Stomach (tissue), 19 donors: ENCODE measurements around the gene ORAI3. TPM values are rescaled to one million over a fixed set of nuclear protein-coding genes. Genes with fewer than 3 reads are reported as not detected.
A peak's percentile ranks its signal among the peaks of the same experiment; 100 is the strongest.

Experiments
- DNase-seq, 2 donors: peaks; one replicate each; pipeline versions ENCODE4 v3.0.0 to v3.0.0-alpha.2; 2013 to 2019
- H3K27ac ChIP-seq, 5 donors: fragments of 200-600 bp in 4 of 5; sonication (generic) in 4 of 5; one replicate each; pipeline ENCODE4 v1.5.1; 2013 to 2019; ENCODE audit warnings: mild to moderate bottlenecking in 1 of 5, moderate library complexity in 1 of 5
- H3K27me3 ChIP-seq, 3 donors: fragments of 200-600 bp; sonication (generic); one replicate each; pipeline ENCODE4 v1.5.1; 2017 to 2019; ENCODE audit warnings: mixed run types in 1 of 3
- H3K36me3 ChIP-seq, 4 donors: fragments of 200-600 bp; sonication (generic); 1 replicate in 3 of 4; 2 replicates in 1 of 4; pipeline ENCODE4 v1.5.1; 2016 to 2019
- H3K4me1 ChIP-seq, 4 donors: fragments of 200-600 bp; sonication (generic); one replicate each; pipeline ENCODE4 v1.5.1; 2016 to 2019
- H3K4me3 ChIP-seq, 4 donors: fragments of 200-600 bp; sonication (generic) in 3 of 4; one replicate each; pipeline ENCODE4 v1.5.1; 2016 to 2019; ENCODE audit warnings: mild to moderate bottlenecking in 1 of 4
- H3K9me3 ChIP-seq, 4 donors: fragments of 200-600 bp; sonication (generic); one replicate each; pipeline ENCODE4 v1.5.1; 2016 to 2019
- EP300 ChIP-seq: sonication (generic); formaldehyde crosslinking; IDR thresholded peaks from one replicate; pipeline ENCODE4 v1.6.1; 2017; ENCODE audit warnings: antibody characterized with exemption
- POLR2A ChIP-seq, 4 donors: fragments of 450-650 bp; IDR thresholded peaks; one replicate each; pipeline ENCODE4 v1.6.1; 2016; ENCODE audit warnings: antibody characterized with exemption in 4 of 4, control low read depth in 2 of 4, mild to moderate bottlenecking in 1 of 4, moderate library complexity in 1 of 4
- POLR2AphosphoS5 ChIP-seq, 3 donors: sonication (generic); formaldehyde crosslinking; IDR thresholded peaks; one replicate each; pipeline ENCODE4 v1.6.1; 2016; ENCODE audit warnings: antibody characterized with exemption in 3 of 3
- WGBS, 5 donors: extraction: QIAGEN DNeasy Blood & Tissue Kit in 3 of 5; methylation state at CpG; one replicate each; pipeline versions ENCODE4 v1.1.5 to v1.1.7; 2013 to 2018; 5-methylcytosine and 5-hydroxymethylcytosine counted together
- intact Hi-C: fragments of 100-400 bp; cut with DNase I; formaldehyde crosslinking; loops from one replicate; pipeline ENCODE4 v1.15.1; 2023; ENCODE audit warnings: low total_unique reads
- long read RNA-seq, 10 donors: transcript quantifications; one replicate each; lab custom pipeline, GENCODE V29; 2026
- polyA plus RNA-seq, 3 donors: library from polyadenylated mRNA; stranded (reverse); fragments of 200-250 nt; gene quantifications; one replicate each; pipeline ENCODE4 v1.2.3, GENCODE V29; 2013
- total RNA-seq, 5 donors: library from RNA; depleted of rRNA; stranded (reverse); fragments of >200 nt; gene quantifications; one replicate each; pipeline versions ENCODE4 v1.1.0 to v1.2.3, GENCODE V29; 2014 to 2016
- TF ChIP-seq, protein P1 (sequence below), 7 experiments: fragments of 450-650 bp in 4 of 7; fragments of 200-600 bp in 3 of 7; sonication (generic) in 3 of 7; IDR thresholded peaks; one replicate each; pipeline ENCODE4 v1.5.1; 2016 to 2019; ENCODE audit warnings: antibody characterized with exemption in 7 of 7, control low read depth in 2 of 7, mild to moderate bottlenecking in 1 of 7
- donor health status: healthy with polysubstance abuse.
- donor health status: Bipolar disorder and iron deficiency.
- donor health status: healthy.

The ORAI3 gene
- total RNA-seq (10 to 100 TPM in 2 of 5 donors, 1 to 10 TPM in 2, not detected in 1; 6.7 to 14.0 (median 11.2) TPM), polyA plus RNA-seq (10 to 100 TPM in 2 of 3 donors, 1 to 10 TPM in 1; 7.8 to 26.0 (median 10.5) TPM)
- long read RNA-seq, donor 1, partial matches to known transcripts, result 0 of 4 reads
- long read RNA-seq, donor 1, other reads (novel, unspliced or antisense), result 0 of 4 reads
- long read RNA-seq, donor 2, partial matches to known transcripts, result 15 of 19 reads
- long read RNA-seq, donor 2, other reads (novel, unspliced or antisense), result 0 of 19 reads
- long read RNA-seq, donor 3, partial matches to known transcripts, result 0 of 3 reads
- long read RNA-seq, donor 3, other reads (novel, unspliced or antisense), result 0 of 3 reads
- long read RNA-seq, donor 4, partial matches to known transcripts, result 0 of 1 reads
- long read RNA-seq, donor 4, other reads (novel, unspliced or antisense), result 0 of 1 reads
- long read RNA-seq, donor 5, transcript ORAI3-201 (2 exons, 2,206 nt), result major isoform, 8 of 10 reads
- long read RNA-seq, donor 5, partial matches to known transcripts, result 0 of 10 reads
- long read RNA-seq, donor 5, other reads (novel, unspliced or antisense), result 0 of 10 reads
- long read RNA-seq, donor 6, transcript ORAI3-201 (2 exons, 2,206 nt), result major isoform, 10 of 10 reads
- long read RNA-seq, donor 6, partial matches to known transcripts, result 0 of 10 reads
- long read RNA-seq, donor 6, other reads (novel, unspliced or antisense), result 0 of 10 reads
- long read RNA-seq, donor 7, transcript ORAI3-201 (2 exons, 2,206 nt), result major isoform, 11 of 12 reads
- long read RNA-seq, donor 7, partial matches to known transcripts, result 0 of 12 reads
- long read RNA-seq, donor 7, other reads (novel, unspliced or antisense), result 0 of 12 reads
- long read RNA-seq, donor 8, partial matches to known transcripts, result 0 of 4 reads
- long read RNA-seq, donor 8, other reads (novel, unspliced or antisense), result 0 of 4 reads
- long read RNA-seq, donor 9, partial matches to known transcripts, result 0 of 2 reads
- long read RNA-seq, donor 9, other reads (novel, unspliced or antisense), result 0 of 2 reads
- long read RNA-seq, donor 10, partial matches to known transcripts, result 0 of 5 reads
- long read RNA-seq, donor 10, other reads (novel, unspliced or antisense), result 0 of 5 reads

DNA sequence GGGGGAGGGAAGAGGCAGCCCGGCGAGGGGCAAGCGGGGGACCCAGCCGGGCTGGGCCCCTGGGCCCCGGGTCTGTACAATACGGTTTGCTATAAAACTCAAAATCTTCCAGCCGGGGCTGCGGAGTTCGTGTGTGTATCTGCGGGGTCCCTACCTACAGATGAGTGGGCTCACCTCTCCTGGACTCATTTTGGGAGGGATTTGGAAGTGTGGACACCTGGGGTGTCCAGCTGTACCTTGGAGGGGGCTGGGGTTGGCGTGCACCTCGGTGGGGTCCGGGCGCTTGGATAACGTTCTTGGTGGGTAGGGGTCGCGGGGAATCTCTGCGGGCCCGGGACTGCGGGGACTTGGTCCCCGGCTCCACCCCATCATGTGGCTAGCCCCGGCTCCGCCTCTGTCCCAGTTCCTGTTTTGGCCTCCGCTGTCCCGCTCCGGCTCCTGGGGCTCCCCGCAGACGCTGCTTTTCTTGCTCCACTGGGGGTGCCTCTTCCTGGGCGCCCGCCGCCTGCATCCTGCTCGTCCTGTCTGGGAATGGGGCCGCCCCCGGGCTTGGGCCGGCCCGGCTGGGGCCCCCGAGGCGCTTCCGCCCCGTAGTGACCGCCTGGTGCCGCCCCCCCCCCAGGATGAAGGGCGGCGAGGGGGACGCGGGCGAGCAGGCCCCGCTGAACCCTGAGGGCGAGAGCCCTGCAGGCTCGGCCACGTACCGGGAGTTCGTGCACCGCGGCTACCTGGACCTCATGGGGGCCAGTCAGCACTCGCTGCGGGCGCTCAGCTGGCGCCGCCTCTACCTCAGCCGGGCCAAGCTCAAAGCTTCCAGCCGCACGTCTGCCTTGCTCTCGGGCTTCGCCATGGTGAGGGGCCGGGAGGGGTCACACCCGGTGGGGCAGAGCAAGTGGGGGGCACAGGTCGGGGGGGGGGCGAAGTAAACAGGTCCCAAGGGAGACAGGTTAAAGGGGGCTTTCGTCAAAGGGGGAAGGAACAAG is at the start of gene ORAI3:
Gene ORAI3 (plus strand): TSS at position 402 of the 983 bp plus-strand sequence. CDS start 222 bp downstream, at position 624.
- peak; percentile 77 to 90 for DNase-seq
- H3K4me3 ChIP-seq, result peak within 1 kb of the TSS; percentile 69 to 88 (median 83)
- H3K4me1 ChIP-seq, result peaks cover 28 to 59% (median 56%) of the 10 kb centered on the region in 4 donors
- H3K27me3 ChIP-seq, result no peaks in the 10 kb centered on the region
- TF ChIP-seq POLR2AphosphoS5 (IDR thresholded peaks at IDR 0.05) (peak; percentile 10 to 56 (median 42)), EP300 (no peak)
- peaks cover 0 to 35% (median 31%) of the 10 kb centered on the region in 4 donors for H3K36me3 ChIP-seq
- intact Hi-C loops, result no loop called here
- H3K27ac ChIP-seq, result peak within 1 kb of the TSS; percentile 89 to 96 (median 92)
- 0 to 1% (median 1%) methylated on average over 18 to 70 of the region's 70 CpGs for WGBS, 5 donors
- no peaks in the 10 kb centered on the region for H3K9me3 ChIP-seq

DNA sequence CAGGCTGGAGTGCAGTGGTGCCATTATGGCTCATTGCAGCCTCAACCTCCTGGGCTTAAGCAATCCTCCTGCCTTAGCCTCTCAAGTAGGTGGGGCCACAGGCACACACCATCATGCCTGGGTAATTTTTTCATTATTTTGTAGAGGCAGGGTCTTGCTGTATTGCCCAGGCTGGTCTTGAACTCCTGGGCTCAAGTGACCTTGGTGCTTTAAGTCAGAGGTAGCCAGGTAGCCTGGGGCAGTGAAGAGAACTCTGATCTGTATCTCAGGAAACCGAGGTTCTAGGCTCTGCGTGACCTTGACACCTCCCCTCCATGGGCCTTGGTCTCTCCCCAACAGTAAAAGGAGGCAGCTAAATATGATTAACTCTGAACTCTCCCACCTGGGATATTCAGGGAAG is 49.1 kb upstream of the ORAI3 start:
- Histone ChIP-seq H3K4me1 (peaks cover 40 to 75% (median 71%) of the 10 kb centered on the region in 4 donors), H3K4me3 (no peak overlapping the region), H3K36me3 (no peaks in the 10 kb centered on the region), H3K27me3 (no peaks in the 10 kb centered on the region), H3K9me3 (no peaks in the 10 kb centered on the region), H3K27ac (no peak overlapping the region)
- WGBS, 5 donors, result 78 to 89% (median 88%) methylated on average over 2 of the region's 2 CpGs
- TF ChIP-seq, protein P1, sequence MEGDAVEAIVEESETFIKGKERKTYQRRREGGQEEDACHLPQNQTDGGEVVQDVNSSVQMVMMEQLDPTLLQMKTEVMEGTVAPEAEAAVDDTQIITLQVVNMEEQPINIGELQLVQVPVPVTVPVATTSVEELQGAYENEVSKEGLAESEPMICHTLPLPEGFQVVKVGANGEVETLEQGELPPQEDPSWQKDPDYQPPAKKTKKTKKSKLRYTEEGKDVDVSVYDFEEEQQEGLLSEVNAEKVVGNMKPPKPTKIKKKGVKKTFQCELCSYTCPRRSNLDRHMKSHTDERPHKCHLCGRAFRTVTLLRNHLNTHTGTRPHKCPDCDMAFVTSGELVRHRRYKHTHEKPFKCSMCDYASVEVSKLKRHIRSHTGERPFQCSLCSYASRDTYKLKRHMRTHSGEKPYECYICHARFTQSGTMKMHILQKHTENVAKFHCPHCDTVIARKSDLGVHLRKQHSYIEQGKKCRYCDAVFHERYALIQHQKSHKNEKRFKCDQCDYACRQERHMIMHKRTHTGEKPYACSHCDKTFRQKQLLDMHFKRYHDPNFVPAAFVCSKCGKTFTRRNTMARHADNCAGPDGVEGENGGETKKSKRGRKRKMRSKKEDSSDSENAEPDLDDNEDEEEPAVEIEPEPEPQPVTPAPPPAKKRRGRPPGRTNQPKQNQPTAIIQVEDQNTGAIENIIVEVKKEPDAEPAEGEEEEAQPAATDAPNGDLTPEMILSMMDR (IDR thresholded peaks at IDR 0.05), result no peak
- no peak for TF ChIP-seq EP300
- DNase-seq, result no peak
- intact Hi-C loops, result loop anchor here (10.0 kb wide), 1 partner anchor 55 kb away; no protein-coding TSS in a partner anchor

DNA sequence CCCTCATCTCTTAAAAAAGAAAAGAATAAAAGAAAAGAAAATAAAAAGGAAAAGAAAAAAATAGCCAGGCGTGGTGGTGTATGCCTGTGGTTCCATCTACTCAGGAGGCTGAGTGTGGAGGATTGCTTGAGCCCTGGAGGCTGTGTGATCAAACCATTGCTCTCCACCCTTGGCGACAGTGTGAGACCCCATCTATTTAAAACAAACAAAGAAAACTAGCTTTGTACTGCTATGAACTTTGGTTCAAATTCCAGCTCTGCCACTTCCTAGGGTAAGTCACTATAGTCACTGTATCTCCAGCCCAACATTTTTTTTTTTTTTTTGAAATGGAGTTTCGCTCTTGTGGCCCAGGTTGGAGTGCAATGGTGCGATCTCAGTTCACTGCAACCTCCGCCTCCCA is 48.3 kb upstream of the ORAI3 start:
- no peak for DNase-seq
- H3K9me3 ChIP-seq, result no peaks in the 10 kb centered on the region
- no peak for TF ChIP-seq POLR2AphosphoS5 (IDR thresholded peaks at IDR 0.05)
- TF ChIP-seq, protein P1 (IDR thresholded peaks at IDR 0.05), result no peak
- no peak for TF ChIP-seq POLR2A (IDR thresholded peaks at IDR 0.05)
- TF ChIP-seq EP300, result no peak
- H3K27ac ChIP-seq, result no peak overlapping the region
- WGBS, 5 donors, result 93 to 99% (median 97%) methylated on average over 5 of the region's 5 CpGs
- H3K4me1 ChIP-seq, result peaks cover 32 to 69% (median 63%) of the 10 kb centered on the region in 4 donors
- H3K4me3 ChIP-seq, result no peak overlapping the region
- intact Hi-C loops, result no loop called here
- H3K27me3 ChIP-seq, result no peaks in the 10 kb centered on the region
- no peaks in the 10 kb centered on the region for H3K36me3 ChIP-seq
